Measurements from ENCODE around the gene TYK2. TPM values are rescaled to one million over a fixed set of nuclear protein-coding genes. Genes with fewer than 3 reads are reported as not detected.

TYK2 gene
- total RNA-seq, 1 donor from 2014 or later: 36.1 TPM

DNA sequence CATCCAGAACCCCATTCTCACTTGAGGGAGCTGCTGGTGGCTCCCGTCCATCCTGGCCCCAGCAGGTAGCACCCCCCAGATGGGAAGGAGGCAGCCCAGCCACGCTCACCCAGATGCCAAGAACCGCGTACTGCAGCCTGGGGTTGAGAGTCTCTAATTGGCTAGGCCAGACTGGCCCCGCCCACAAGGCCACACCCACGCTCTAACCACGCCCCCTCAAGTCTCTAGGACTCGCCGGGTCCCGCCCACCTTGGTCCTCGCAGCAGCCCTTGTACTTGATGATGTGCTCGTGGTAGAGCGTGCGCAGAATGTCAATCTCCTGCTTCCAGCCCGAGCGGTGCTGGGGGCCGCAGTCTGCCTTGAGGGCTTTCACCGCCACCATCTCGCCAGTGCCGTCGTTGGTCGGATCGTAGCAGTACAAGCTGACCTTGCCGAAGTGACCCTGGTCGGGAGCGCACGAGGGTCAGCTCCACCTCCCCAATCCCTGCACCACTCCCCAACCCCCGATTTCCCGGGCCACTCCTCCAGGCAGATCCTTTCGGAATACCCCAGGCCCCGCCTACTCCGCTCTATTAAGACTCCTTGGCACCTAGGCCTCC, 26.5 kb downstream of the TYK2 start:
- peaks cover 22% of the 10 kb centered on the region for H3K36me3 ChIP-seq (ENCODE audit: control insufficient read depth, insufficient read depth, low read length)
- peak; percentile 40 for FAIRE-seq

DNA sequence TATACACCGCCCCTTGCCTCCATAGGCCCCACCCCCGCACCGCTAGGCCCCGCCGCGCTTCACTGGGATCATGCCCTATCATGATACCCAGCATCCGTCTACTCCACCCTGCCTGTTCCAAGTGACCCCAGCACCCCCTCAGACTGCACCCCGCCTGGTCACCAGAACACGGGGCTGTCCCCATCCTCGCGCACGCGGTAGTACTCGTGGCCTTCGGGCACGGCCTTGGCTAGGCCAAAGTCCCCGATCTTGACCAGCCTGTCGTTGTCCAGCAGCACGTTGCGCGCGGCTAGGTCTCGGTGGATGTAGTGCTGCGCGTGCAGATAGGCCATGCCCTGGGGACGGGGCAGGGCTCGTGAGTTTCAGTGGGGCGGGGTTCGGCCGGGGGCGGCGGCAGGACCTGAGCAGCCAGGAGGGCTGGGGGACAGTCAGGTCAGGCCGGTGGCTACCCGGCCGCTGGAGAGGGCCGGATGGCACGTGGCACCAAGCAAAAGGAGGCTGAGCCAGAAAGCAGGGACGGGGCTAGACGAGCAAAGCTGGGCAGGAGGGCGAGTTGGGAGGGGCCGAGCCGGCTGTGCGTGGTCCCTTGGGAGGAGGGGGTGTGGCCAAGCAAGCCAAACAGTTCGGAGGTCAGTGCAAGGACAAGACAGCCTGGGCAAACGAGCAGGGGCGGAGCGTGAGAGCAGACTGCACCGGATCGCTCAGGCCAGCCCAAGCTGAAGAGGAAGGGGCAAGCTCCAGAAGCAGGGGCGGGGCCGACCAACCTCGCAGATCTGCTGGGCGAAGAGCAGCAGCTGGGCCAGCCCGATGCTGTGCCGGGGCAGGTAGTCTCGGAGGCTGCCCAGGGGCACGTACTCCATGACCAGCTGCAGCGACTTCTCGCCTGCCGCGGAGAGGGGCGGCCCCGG, 27.4 kb downstream of the TYK2 start:
- Histone ChIP-seq H3K27me3 (ENCODE audit: control insufficient read depth, insufficient read depth, low read length) (no peaks in the 10 kb centered on the region), H3K4me3 (ENCODE audit: low read depth, low read length) (no peak overlapping the region), H3K36me3 (ENCODE audit: control insufficient read depth, insufficient read depth, low read length) (peaks cover 20% of the 10 kb centered on the region)
- TF ChIP-seq, protein P1, sequence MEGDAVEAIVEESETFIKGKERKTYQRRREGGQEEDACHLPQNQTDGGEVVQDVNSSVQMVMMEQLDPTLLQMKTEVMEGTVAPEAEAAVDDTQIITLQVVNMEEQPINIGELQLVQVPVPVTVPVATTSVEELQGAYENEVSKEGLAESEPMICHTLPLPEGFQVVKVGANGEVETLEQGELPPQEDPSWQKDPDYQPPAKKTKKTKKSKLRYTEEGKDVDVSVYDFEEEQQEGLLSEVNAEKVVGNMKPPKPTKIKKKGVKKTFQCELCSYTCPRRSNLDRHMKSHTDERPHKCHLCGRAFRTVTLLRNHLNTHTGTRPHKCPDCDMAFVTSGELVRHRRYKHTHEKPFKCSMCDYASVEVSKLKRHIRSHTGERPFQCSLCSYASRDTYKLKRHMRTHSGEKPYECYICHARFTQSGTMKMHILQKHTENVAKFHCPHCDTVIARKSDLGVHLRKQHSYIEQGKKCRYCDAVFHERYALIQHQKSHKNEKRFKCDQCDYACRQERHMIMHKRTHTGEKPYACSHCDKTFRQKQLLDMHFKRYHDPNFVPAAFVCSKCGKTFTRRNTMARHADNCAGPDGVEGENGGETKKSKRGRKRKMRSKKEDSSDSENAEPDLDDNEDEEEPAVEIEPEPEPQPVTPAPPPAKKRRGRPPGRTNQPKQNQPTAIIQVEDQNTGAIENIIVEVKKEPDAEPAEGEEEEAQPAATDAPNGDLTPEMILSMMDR (IDR thresholded peaks at IDR 0.05; ENCODE audit: insufficient read depth, low read length, severe bottlenecking): no peak
- no peak for FAIRE-seq
- no peak for DNase-seq (ENCODE audit: low read depth)

More for the DNA sequence above, 26.5 kb downstream of the TYK2 start:
- Histone ChIP-seq H3K27me3 (ENCODE audit: control insufficient read depth, insufficient read depth, low read length) (no peaks in the 10 kb centered on the region), H3K4me3 (ENCODE audit: low read depth, low read length) (no peak overlapping the region)
- TF ChIP-seq, protein P1 (IDR thresholded peaks at IDR 0.05; ENCODE audit: insufficient read depth, low read length, severe bottlenecking): no peak
- no peak for DNase-seq (ENCODE audit: low read depth)

DNA sequence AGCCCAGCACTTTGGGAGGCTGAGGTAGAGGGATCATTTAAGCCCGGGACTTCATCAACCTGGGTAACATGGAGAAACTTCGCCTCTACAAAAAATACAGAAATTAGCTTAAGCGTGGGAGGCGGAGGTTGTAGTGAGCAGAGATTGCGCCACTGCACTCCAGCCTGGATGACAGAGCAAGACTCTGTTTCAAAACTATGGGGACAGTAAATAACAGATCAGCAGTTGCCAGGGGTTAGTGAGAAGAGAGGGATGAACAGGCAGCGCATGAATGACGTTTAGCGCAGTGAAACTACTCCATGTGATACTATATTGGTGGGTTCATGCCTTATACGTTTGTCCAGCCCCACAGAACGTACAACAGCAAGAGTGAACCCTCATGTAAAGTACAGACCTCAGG, 33.9 kb downstream of the TYK2 start:
- DNase-seq (ENCODE audit: low read depth) (peak; percentile 4), FAIRE-seq (no peak)
- H3K4me3 ChIP-seq (ENCODE audit: low read depth, low read length): no peak overlapping the region
- TF ChIP-seq, protein P1 (IDR thresholded peaks at IDR 0.05; ENCODE audit: insufficient read depth, low read length, severe bottlenecking): no peak
- H3K27me3 ChIP-seq (ENCODE audit: control insufficient read depth, insufficient read depth, low read length): no peaks in the 10 kb centered on the region
- H3K36me3 ChIP-seq (ENCODE audit: control insufficient read depth, insufficient read depth, low read length): peaks cover 2% of the 10 kb centered on the region

DNA sequence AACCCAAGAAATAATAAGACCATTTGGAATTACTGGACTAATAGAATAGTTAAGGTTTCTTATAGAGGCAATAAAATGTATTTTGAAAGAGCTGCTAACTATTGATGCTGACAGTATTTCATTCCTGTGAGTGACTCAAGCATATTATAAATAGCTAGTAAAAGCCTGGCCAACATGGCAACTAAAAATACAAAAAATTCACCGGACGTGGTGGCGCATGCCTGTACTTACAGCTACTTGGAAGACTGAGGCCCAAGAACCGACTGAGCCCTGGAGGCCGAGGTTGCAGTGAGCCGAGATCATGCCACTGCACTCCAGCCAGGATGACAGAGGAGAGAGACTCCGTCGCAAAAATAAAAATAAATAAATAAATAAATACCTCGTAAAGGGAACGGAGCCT, 35.6 kb downstream of the TYK2 start:
- TF ChIP-seq, protein P1 (IDR thresholded peaks at IDR 0.05; ENCODE audit: insufficient read depth, low read length, severe bottlenecking): no peak
- DNase-seq (ENCODE audit: low read depth) (no peak), FAIRE-seq (no peak)
- Histone ChIP-seq H3K4me3 (ENCODE audit: low read depth, low read length) (no peak overlapping the region), H3K27me3 (ENCODE audit: control insufficient read depth, insufficient read depth, low read length) (no peaks in the 10 kb centered on the region), H3K36me3 (ENCODE audit: control insufficient read depth, insufficient read depth, low read length) (no peaks in the 10 kb centered on the region)

DNA sequence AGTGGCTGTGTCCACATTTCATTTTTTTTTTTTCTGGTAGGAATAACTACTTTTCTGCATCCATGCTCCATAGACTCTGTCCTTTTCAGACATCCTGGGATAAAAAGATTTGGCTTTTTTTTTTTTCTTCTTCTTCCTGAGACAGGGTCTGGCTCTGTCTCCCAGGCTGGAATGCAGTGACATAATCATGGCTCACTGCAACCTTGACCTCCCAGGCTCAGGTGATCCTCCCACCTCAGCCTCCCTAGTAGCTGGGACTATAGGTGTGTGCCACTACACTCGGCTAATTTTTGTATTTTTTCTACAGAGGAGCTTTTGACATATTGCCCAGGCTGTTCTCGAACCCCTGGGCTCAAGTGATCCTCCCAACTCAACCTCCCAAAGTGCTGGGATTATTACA, 36.9 kb downstream of the TYK2 start:
- TF ChIP-seq, protein P1 (IDR thresholded peaks at IDR 0.05; ENCODE audit: insufficient read depth, low read length, severe bottlenecking): no peak
- Histone ChIP-seq H3K4me3 (ENCODE audit: low read depth, low read length) (no peak overlapping the region), H3K36me3 (ENCODE audit: control insufficient read depth, insufficient read depth, low read length) (no peaks in the 10 kb centered on the region), H3K27me3 (ENCODE audit: control insufficient read depth, insufficient read depth, low read length) (no peaks in the 10 kb centered on the region)
- FAIRE-seq (no peak), DNase-seq (ENCODE audit: low read depth) (peak; percentile 8)

Data from bronchial epithelial cell (primary cell).